ENCODE measurements around the gene NFAM1.

Gene NFAM1

DNA sequence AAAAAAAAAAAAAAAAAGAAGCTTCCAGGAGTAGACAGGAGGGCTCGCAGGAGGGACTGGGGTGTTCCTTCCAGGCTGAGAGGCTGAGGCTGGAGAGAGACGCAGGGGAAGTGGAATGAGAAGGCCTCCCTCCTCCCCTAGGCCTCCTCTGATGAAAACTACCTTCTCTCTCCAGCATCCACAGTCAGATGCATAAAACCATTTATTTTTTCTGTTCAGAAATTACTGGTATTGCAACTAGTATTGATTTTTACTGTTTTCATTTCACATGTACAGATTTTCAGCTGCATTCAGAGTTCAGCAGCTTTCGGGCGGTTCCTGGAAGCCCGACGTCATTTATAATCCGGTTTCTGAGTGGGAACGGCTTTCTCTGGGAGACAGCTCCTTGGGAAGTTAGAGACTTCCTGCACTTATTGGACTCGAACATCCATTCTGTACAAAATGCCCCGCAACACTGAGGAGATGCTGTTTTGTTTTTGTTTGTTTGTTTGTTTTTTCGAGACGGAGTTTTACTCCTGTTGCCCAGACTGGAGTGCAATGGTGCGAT, 6.9 kb upstream of the NFAM1 start:
- no peak for DNase-seq

DNA sequence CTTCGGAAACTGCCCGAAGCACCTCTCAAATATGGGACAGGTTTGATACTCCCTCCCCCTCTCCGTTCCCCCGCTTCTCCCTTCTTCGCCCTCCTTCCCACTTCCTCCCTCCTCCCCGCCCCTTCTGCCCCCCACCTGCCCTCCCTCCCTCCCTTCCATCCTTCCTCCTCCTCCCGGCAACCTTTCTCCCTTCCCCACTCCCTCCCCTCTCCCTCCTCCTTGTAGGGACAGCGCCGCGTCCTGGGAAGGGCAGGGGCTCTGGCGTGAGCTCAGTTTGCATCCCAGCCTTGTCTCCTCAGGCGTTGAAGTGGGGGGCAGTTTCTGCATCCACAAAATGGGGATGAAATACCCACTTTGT, 6.1 kb upstream of the NFAM1 start:
- no peak for DNase-seq

DNA sequence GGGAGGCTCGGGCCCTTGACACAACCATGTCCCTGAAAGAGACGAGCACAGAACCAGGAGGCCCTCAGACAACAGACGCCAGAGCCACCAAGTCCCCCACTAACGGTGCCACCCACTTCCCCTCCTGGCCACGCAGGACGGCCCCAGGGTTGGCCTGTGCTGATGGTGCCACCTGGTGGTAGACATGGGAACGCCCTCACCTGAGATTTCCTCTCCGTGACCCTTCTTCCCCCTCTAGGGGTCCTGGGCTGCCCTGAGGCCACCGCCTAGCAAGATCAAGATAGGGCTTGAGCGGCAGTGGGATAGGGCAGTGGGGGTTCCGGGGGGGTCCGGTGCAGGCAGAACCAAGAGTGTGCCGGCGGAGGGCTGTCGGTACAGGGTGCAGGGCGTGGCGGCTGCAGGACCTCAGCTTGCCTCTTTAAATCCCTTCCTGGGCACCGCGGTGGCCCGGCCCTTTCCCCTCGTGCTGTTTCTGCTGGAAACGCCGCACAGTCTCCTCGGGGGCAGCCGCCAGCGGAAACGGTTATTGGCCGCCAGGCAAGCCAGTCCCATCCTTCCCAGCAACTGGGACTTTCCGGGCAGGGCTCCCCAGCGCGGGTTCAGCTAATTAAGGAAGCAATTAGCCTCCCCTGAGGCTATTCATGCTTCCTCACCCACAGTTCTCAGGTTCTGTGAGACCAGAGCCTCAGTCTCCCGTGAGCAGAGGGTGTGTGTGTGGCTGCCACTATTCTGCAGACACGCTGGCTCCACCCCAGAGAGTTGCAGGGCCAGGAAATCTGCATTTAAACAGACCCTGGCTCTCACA, 5.5 kb upstream of the NFAM1 start:
- peak; percentile 48 for DNase-seq

GRCh38 chr22:42436404-42436803, 4.2 kb upstream of the NFAM1 start:
- no peak for DNase-seq

DNA sequence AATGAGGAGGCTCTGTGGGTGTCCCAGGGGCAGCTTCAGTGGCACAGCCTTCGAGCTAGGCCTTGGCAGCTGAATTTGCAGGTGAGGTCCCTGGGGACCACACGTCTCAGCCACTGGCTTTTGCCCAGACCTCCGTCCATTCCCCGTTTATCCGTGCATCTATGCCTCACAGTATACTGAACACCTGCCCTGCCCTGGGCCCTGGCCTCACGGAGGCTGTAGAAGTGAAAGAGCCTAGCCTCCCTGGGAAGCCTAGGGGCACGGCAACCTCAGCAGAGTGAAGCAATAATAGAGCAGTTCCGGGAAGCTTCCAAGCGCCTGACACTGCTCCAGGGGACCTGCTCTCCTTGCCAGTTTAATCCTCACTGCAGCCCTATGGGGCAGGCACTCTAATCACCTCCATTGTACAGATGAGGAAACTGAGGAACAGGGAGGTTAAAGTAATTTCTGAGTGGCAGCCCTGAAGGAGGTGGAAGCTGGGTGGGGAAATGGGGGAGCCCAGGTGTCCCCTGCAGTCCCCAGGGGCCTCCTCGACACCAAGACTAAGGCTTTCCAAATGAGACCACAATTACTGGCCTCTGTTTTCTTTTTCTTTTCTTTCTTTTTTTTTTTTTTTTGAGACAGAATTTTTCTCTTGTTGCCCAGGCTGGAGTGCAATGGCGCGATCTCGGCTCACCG, 2.7 kb upstream of the NFAM1 start:
- DNase-seq, result no peak

DNA sequence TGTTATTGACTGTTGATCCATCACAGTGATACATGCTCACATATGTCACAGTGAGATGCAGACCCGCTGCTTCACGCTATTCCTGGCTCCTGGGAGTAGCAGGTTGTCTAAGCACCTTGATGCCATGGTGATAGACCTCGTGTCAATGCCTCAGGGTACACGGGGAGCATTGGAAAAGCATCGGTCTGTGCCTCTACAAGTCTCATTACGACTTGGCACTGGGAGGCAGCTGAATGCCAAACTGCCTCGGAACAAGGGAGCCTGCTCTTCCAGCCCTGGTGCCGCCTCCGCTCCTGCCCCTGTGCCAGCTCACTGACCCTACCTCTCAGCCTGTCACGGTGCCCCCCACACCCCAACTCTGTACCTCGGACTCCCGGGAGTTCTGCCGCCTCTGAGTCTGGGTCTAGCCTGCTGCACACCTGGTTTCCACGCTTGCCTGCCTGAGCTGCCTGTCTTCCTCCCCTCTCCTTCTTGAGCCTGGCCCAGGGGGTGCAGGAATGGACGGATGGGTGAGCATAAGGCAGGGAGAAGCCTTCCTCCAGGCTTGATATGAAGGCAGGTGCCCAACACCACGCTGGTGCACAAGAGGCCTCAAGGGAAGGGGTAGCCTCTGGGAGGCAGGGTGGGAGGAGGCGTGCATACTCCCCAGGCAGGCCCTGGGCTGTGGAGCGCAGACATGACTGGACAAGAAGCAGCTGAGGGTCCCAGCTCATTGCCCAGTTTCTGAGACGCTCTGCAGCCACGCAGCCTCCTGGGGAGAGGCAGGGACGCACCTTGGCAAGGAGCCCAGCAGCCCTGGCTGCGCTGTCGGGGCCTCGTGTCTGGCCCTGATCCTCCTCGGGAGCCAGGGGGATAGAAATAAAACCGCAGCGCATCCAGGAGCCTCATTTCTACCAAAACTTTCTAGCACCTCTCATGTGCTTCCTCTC, 1.8 kb upstream of the NFAM1 start:
- DNase-seq, result peak; percentile 82

GRCh38 chr22:42432818-42433217, 615 bp upstream of the NFAM1 start:
- peak; percentile 32 for DNase-seq

- DNase-seq, result no peak
Measured at GRCh38 chr22:42431401-42432019, 693 bp downstream of the NFAM1 start.

DNA sequence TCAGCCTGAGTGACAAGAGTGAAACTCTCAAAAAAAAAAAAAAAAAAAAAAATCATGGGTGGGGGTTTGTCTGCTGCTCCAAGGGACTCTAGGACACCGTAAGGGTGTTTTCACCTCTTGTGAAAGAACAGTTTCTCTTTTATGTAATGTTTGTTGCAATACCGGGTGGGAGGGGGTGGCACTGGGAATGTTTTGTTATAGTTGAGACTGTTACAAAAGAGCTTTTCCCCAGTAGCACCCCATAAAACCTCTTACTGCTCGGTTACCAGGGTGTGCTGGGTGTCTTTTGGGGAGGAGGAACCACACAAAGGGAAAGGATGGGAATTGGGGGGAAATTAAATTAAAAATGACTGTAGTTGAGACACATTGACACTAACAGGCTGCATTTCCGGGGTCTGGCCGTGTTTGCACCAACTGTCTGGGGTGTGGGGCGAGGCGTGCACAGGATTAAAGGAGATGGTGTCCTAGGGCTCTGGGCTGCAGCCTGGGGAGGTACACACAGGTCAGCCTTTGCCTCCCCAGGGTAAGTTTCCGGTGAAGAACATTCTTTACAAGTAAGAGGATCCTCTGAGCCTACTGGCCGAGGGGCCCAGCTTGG, 1.6 kb downstream of the NFAM1 start:
- DNase-seq, result no peak

GRCh38 chr22:42428760-42429159, 3.4 kb downstream of the NFAM1 start:
- no peak for DNase-seq

GRCh38 chr22:42428025-42428424, 4.2 kb downstream of the NFAM1 start:
- DNase-seq, result no peak

GRCh38 chr22:42427167-42427566, 5.0 kb downstream of the NFAM1 start:
- DNase-seq, result peak; percentile 59

- no peak for DNase-seq
Measured at GRCh38 chr22:42425989-42426355, 6.2 kb downstream of the NFAM1 start.

GRCh38 chr22:42425337-42425988, 6.7 kb downstream of the NFAM1 start:
- peak; percentile 21 for DNase-seq

- no peak for DNase-seq
Measured at GRCh38 chr22:42419243-42419881, 12.8 kb downstream of the NFAM1 start.

GRCh38 chr22:42418811-42419242, 13.4 kb downstream of the NFAM1 start:
- peak; percentile 59 for DNase-seq

DNA sequence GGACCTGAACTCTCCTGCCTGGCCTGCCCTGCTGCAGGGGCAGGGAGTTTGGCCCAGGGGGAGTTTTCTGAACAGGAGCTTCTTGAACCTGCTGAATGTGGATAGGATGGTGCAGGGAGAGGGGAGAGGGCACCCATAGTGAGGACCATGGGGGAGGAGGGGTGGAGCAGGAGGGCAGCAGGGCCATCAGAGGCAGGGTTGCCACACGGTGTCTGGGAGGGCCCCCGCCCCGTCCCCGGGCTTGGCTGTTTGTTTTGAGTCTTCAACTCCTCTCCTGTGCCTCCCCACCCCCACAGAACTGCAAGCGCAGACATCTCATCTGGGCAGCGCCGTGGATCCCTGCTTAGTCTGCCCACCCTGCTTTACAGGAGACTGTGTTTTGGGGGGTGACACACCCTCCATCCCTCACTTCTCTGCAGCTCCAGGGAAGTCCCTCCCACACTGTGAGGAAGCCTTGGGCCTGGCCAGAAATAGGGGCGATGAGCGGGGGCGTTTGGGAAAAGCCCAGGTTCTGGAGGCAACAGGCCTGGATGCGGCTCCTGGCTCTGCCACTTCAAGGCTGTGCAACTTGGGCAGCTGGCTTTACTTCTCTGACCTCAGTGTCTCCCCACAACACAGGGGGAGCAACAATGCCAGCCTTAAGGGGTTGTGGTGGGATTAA, 14.4 kb downstream of the NFAM1 start:
- DNase-seq, result no peak

GRCh38 chr22:42416671-42417230, 15.5 kb downstream of the NFAM1 start:
- no peak for DNase-seq

- no peak for DNase-seq
Measured at GRCh38 chr22:42414565-42415303, 17.5 kb downstream of the NFAM1 start.

DNA sequence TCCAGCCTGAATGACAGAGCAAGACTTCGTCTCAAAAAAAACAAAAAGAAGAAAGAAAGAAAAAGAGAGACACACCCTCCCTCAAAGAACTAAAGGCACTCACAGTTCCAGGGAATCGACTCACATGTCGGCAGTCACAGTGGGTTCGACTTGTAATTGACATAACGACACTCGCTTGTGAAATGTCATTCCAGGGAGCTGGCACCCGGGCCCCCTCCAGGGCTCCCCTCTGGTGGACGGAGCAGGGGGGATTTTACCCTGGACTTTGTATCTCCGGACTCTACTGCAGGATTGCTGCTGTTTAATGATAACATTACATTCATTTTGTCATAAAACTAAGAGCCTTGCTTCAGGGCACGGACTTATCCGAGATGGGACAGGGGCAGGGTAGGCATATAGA, 18.2 kb downstream of the NFAM1 start:
- no peak for DNase-seq

Data from NCI-H345 (cell line).